ENCODE measurements around the gene AKT1S1. TPM values are rescaled to one million over a fixed set of nuclear protein-coding genes. Genes with fewer than 3 reads are reported as not detected.
A peak's percentile ranks its signal among the peaks of the same experiment; 100 is the strongest.

The AKT1S1 gene
- total and polyA plus RNA-seq, 2 of the 13 experiments (the other 11 are each of a cell fraction or from before 2014, with no cell fraction given) = 13.5 to 27.8 TPM

DNA sequence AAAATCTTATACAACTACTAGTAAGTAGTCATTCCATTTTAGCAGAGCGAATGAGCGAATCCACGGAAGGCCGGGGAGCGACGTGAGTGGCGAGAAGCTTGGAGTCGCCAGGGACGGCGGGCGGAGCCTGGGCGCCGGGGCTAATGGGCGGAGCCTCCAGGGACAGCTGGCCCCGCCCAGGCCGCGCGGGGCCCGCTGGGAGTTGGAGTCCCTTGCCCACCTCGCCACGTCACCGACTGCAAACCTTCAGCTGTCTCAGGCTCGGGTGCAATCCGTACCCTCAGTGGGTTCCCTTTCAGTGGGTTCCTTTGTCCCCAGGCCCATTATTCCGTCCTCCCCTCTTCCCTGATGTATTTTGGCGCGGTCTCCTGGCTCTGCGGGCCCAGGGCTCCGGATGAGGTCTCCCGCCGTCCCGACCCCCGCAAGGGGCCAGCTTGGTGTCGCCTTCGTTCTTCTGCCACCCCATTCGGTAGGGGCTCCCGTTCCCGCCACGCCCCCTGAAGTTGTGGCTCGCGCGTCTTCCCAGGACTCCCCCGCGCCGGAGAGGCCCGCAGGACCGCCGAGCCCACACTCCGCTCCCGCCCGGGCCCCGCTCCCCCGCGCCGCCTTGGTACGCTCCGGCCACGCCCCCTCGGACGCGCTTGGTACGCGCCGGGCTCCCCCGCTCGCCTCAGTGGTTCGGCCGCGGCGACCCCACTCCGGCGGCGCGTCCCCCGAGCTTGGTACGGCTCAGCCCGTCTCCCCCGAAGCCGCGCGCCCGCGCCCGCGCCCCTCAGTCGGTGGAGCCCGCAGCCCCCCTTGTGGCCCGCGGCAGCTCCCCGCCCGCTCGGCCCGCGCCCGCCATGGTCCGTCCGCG is 26.4 kb downstream of the AKT1S1 start, which contains the start of gene PTOV1 (continued):
- no peak for TF ChIP-seq DPF2 (CRISPR knock-in tag; IDR thresholded peaks at IDR 0.05; ENCODE audit: borderline replicate concordance, low read depth)
- no peak for TF ChIP-seq ZNF7 (CRISPR knock-in tag; IDR thresholded peaks at IDR 0.05)
- TF ChIP-seq, protein P1, sequence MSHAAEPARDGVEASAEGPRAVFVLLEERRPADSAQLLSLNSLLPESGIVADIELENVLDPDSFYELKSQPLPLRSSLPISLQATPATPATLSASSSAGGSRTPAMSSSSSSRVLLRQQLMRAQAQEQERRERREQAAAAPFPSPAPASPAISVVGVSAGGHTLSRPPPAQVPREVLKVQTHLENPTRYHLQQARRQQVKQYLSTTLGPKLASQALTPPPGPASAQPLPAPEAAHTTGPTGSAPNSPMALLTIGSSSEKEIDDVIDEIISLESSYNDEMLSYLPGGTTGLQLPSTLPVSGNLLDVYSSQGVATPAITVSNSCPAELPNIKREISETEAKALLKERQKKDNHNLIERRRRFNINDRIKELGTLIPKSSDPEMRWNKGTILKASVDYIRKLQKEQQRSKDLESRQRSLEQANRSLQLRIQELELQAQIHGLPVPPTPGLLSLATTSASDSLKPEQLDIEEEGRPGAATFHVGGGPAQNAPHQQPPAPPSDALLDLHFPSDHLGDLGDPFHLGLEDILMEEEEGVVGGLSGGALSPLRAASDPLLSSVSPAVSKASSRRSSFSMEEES (CRISPR knock-in tag; IDR thresholded peaks at IDR 0.05) = 0 out of 2 replicates have a peak, but pooled peaks have one; percentile 38
- TF ChIP-seq SKI (IDR thresholded peaks at IDR 0.05; ENCODE audit: partially characterized antibody) = no peak
- no peak for TF ChIP-seq ZFYVE20 (CRISPR knock-in tag; IDR thresholded peaks at IDR 0.05; ENCODE audit: borderline replicate concordance, low read depth)
- TF ChIP-seq TOPORS (CRISPR knock-in tag; IDR thresholded peaks at IDR 0.05) = no peak; the same call in 1 of the 2 replicates
- TF ChIP-seq, protein P2, sequence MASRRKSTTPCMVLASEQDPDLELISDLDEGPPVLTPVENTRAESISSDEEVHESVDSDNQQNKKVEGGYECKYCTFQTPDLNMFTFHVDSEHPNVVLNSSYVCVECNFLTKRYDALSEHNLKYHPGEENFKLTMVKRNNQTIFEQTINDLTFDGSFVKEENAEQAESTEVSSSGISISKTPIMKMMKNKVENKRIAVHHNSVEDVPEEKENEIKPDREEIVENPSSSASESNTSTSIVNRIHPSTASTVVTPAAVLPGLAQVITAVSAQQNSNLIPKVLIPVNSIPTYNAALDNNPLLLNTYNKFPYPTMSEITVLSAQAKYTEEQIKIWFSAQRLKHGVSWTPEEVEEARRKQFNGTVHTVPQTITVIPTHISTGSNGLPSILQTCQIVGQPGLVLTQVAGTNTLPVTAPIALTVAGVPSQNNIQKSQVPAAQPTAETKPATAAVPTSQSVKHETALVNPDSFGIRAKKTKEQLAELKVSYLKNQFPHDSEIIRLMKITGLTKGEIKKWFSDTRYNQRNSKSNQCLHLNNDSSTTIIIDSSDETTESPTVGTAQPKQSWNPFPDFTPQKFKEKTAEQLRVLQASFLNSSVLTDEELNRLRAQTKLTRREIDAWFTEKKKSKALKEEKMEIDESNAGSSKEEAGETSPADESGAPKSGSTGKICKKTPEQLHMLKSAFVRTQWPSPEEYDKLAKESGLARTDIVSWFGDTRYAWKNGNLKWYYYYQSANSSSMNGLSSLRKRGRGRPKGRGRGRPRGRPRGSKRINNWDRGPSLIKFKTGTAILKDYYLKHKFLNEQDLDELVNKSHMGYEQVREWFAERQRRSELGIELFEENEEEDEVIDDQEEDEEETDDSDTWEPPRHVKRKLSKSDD (CRISPR knock-in tag; IDR thresholded peaks at IDR 0.05; ENCODE audit: low read depth) = no peak
- peak; percentile 76 for TF ChIP-seq TBX2 (CRISPR knock-in tag; IDR thresholded peaks at IDR 0.05; ENCODE audit: borderline replicate concordance)
- TF ChIP-seq HNRNPL (IDR thresholded peaks at IDR 0.05; ENCODE audit: low read depth, low read length) = 0 out of 2 replicates have a peak, but pooled peaks have one; percentile 17
- TF ChIP-seq, protein P3, sequence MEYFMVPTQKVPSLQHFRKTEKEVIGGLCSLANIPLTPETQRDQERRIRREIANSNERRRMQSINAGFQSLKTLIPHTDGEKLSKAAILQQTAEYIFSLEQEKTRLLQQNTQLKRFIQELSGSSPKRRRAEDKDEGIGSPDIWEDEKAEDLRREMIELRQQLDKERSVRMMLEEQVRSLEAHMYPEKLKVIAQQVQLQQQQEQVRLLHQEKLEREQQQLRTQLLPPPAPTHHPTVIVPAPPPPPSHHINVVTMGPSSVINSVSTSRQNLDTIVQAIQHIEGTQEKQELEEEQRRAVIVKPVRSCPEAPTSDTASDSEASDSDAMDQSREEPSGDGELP (IDR thresholded peaks at IDR 0.05; ENCODE audit: borderline replicate concordance, low read depth) = peak; percentile 80; the same call in 1 of the 2 replicates
- TF ChIP-seq, protein P4, sequence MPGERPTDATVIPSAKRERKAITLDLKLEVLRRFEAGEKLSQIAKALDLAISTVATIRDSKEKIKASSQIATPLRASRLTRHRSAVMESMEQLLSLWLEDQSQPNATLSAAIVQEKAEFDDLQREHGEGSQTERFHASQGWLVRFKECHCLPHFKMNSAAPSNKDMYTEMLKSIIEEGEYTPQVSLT (CRISPR knock-in tag; IDR thresholded peaks at IDR 0.05; ENCODE audit: borderline replicate concordance, low read depth) = no peak
- peak; percentile 14; the same call in 1 of the 2 replicates for TF ChIP-seq ZNF543 (CRISPR knock-in tag; IDR thresholded peaks at IDR 0.05)
- TF ChIP-seq PHB2 (IDR thresholded peaks at IDR 0.05; ENCODE audit: partially characterized antibody) = no peak
- no peak for TF ChIP-seq SRSF1 (optimal IDR thresholded peaks at IDR 0.05; ENCODE audit: low read depth, low read length)
- TF ChIP-seq MEIS1 (CRISPR knock-in tag; IDR thresholded peaks at IDR 0.05; ENCODE audit: borderline replicate concordance) = no peak
- TF ChIP-seq MBD4 (IDR thresholded peaks at IDR 0.05; ENCODE audit: borderline replicate concordance, low read length) = no peak
- TF ChIP-seq, protein P5, sequence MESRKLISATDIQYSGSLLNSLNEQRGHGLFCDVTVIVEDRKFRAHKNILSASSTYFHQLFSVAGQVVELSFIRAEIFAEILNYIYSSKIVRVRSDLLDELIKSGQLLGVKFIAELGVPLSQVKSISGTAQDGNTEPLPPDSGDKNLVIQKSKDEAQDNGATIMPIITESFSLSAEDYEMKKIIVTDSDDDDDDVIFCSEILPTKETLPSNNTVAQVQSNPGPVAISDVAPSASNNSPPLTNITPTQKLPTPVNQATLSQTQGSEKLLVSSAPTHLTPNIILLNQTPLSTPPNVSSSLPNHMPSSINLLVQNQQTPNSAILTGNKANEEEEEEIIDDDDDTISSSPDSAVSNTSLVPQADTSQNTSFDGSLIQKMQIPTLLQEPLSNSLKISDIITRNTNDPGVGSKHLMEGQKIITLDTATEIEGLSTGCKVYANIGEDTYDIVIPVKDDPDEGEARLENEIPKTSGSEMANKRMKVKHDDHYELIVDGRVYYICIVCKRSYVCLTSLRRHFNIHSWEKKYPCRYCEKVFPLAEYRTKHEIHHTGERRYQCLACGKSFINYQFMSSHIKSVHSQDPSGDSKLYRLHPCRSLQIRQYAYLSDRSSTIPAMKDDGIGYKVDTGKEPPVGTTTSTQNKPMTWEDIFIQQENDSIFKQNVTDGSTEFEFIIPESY (CRISPR knock-in tag; IDR thresholded peaks at IDR 0.05) = no peak
- no peak for TF ChIP-seq CHD2 (IDR thresholded peaks at IDR 0.05; ENCODE audit: low read depth, low read length)
- TF ChIP-seq, protein P6, sequence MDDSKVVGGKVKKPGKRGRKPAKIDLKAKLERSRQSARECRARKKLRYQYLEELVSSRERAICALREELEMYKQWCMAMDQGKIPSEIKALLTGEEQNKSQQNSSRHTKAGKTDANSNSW (CRISPR knock-in tag; IDR thresholded peaks at IDR 0.05; ENCODE audit: borderline replicate concordance) = peak; percentile 85; the same call in 1 of the 2 replicates
- TF ChIP-seq SP5 (CRISPR knock-in tag; IDR thresholded peaks at IDR 0.05; ENCODE audit: borderline replicate concordance, low read depth) = peak; percentile 85; the same call in 1 of the 2 replicates
- no peak for TF ChIP-seq ZSCAN22 (CRISPR knock-in tag; IDR thresholded peaks at IDR 0.05)
